ENCODE results near the gene SPATS2L. TPM values are rescaled to one million over a fixed set of nuclear protein-coding genes. Genes with fewer than 3 reads are reported as not detected.

SPATS2L gene
- total and polyA plus RNA-seq, 2 of the 13 experiments (the other 11 are each of a cell fraction or from before 2014, with no cell fraction given), result 154 to 212 TPM

DNA sequence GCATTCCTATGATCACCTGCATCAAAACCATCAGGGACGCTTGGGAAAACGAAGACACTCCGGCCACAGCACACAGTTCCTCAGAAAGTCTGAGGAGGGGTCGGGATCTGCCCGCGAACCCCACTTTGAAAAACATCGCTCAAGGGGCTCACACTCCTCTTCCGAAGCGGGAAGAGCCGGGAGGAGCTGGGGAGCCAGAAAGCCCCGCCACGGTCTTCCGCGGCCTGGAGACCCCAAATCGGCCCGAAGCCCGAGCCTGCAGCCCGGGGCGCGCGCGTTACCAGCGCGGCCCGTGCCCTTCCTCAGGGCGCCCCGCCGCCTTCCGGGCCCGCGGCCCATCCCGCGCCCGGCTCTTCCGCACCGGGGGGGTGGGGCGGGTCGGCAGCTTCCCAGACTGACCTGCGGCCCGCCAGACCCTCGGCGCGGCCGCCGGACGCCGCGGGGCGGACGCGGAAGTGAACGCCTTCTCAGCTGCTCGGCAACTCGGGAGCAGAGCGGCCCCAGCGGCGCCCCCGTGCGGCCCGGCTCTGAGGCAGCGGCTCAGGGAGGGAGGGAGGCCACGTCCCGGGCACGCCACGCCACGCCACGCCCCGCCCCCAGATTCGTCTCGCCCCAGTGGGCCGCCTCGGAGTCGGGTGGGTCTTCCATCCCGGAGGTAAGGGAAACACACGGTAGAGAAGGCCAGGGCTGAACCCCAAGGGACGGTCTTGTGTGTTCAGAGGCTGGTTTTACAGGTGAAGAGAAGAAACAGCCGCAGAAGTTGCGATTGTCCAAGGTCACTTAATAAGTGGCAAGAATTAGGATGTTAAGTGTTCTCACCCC is 203.3 kb downstream of the SPATS2L start, which contains the start of gene KCTD18 (continued):
- TF ChIP-seq AKAP8 (CRISPR knock-in tag; IDR thresholded peaks at IDR 0.05) (peak; percentile 72; the same call in 1 of the 2 replicates), MIER2 (CRISPR knock-in tag; IDR thresholded peaks at IDR 0.05) (no peak), HNRNPUL1 (IDR thresholded peaks at IDR 0.05; ENCODE audit: low read depth, low read length) (no peak), KAT7 (CRISPR knock-in tag; IDR thresholded peaks at IDR 0.05; ENCODE audit: borderline replicate concordance) (peak; percentile 46; the same call in 1 of the 2 replicates), ZNF333 (CRISPR knock-in tag; IDR thresholded peaks at IDR 0.05; ENCODE audit: borderline replicate concordance) (no peak), PHF21A (CRISPR knock-in tag; IDR thresholded peaks at IDR 0.05) (peak; percentile 72), ZNF274 (CRISPR knock-in tag; IDR thresholded peaks at IDR 0.05) (peak; percentile 70), ZNF3 (CRISPR knock-in tag; IDR thresholded peaks at IDR 0.05) (peak; percentile 5; the same call in 1 of the 2 replicates), ZC3H13 (CRISPR knock-in tag; IDR thresholded peaks at IDR 0.05) (no peak; the same call in 1 of the 2 replicates), GLI4 (CRISPR knock-in tag; IDR thresholded peaks at IDR 0.05; ENCODE audit: borderline replicate concordance) (no peak), ZBTB7A (CRISPR knock-in tag; IDR thresholded peaks at IDR 0.05) (no peak; the same call in 1 of the 2 replicates), ZNF781 (CRISPR knock-in tag; IDR thresholded peaks at IDR 0.05; ENCODE audit: borderline replicate concordance, not compliant biosample characterization) (no peak), ZNF547 (CRISPR knock-in tag; IDR thresholded peaks at IDR 0.05) (peak; percentile 91), ESRRA (CRISPR knock-in tag; IDR thresholded peaks at IDR 0.05; ENCODE audit: low read depth) (peak; percentile 47; the same call in 1 of the 2 replicates)
- TF ChIP-seq, protein P1, sequence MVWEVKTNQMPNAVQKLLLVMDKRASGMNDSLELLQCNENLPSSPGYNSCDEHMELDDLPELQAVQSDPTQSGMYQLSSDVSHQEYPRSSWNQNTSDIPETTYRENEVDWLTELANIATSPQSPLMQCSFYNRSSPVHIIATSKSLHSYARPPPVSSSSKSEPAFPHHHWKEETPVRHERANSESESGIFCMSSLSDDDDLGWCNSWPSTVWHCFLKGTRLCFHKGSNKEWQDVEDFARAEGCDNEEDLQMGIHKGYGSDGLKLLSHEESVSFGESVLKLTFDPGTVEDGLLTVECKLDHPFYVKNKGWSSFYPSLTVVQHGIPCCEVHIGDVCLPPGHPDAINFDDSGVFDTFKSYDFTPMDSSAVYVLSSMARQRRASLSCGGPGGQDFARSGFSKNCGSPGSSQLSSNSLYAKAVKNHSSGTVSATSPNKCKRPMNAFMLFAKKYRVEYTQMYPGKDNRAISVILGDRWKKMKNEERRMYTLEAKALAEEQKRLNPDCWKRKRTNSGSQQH (CRISPR knock-in tag; IDR thresholded peaks at IDR 0.05; ENCODE audit: low read depth), result peak; percentile 71
- TF ChIP-seq, protein P2, sequence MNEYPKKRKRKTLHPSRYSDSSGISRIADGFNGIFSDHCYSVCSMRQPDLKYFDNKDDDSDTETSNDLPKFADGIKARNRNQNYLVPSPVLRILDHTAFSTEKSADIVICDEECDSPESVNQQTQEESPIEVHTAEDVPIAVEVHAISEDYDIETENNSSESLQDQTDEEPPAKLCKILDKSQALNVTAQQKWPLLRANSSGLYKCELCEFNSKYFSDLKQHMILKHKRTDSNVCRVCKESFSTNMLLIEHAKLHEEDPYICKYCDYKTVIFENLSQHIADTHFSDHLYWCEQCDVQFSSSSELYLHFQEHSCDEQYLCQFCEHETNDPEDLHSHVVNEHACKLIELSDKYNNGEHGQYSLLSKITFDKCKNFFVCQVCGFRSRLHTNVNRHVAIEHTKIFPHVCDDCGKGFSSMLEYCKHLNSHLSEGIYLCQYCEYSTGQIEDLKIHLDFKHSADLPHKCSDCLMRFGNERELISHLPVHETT (CRISPR knock-in tag; conservative IDR thresholded peaks at IDR 0.05), result peak; percentile 80; the same call in 1 of the 2 replicates
- TF ChIP-seq, protein P3, sequence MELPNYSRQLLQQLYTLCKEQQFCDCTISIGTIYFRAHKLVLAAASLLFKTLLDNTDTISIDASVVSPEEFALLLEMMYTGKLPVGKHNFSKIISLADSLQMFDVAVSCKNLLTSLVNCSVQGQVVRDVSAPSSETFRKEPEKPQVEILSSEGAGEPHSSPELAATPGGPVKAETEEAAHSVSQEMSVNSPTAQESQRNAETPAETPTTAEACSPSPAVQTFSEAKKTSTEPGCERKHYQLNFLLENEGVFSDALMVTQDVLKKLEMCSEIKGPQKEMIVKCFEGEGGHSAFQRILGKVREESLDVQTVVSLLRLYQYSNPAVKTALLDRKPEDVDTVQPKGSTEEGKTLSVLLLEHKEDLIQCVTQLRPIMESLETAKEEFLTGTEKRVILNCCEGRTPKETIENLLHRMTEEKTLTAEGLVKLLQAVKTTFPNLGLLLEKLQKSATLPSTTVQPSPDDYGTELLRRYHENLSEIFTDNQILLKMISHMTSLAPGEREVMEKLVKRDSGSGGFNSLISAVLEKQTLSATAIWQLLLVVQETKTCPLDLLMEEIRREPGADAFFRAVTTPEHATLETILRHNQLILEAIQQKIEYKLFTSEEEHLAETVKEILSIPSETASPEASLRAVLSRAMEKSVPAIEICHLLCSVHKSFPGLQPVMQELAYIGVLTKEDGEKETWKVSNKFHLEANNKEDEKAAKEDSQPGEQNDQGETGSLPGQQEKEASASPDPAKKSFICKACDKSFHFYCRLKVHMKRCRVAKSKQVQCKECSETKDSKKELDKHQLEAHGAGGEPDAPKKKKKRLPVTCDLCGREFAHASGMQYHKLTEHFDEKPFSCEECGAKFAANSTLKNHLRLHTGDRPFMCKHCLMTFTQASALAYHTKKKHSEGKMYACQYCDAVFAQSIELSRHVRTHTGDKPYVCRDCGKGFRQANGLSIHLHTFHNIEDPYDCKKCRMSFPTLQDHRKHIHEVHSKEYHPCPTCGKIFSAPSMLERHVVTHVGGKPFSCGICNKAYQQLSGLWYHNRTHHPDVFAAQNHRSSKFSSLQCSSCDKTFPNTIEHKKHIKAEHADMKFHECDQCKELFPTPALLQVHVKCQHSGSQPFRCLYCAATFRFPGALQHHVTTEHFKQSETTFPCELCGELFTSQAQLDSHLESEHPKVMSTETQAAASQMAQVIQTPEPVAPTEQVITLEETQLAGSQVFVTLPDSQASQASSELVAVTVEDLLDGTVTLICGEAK (IDR thresholded peaks at IDR 0.05), result no peak
- TF ChIP-seq, protein P3 (CRISPR knock-in tag; IDR thresholded peaks at IDR 0.05), result peak; percentile 25; the same call in 1 of the 2 replicates
